SK-N-SH treated with all-trans-retinoic acid at 6 μM for 48 hours (cell line): ENCODE data around the gene FGF14.

ENCODE experiments used
- ATAC-seq: fragments of 200-7000 bp; cut with Tn5 transposase; 3 replicates; pipeline ENCODE4 v1.9.1; 2020; ENCODE audit warnings: mild to moderate bottlenecking, moderate library complexity
- ARNTL ChIP-seq: fragments of 450-650 bp; formaldehyde crosslinking; IDR thresholded peaks from 2 replicates; pipeline ENCODE4 v1.5.0; 2020; ENCODE audit warnings: low read depth, mild to moderate bottlenecking, moderate library complexity, borderline replicate concordance
- BACH2 ChIP-seq: fragments of 250-450 bp; sonication (Bioruptor Pico); IDR thresholded peaks from 2 replicates; pipeline ENCODE4 v1.9.0; 2021; ENCODE audit warnings: mild to moderate bottlenecking, borderline replicate concordance
- CREB5 ChIP-seq: fragments of 250-450 bp; sonication (Bioruptor Pico); IDR thresholded peaks from 2 replicates; pipeline ENCODE4 v1.5.1; 2020; ENCODE audit warnings: low read depth, mild to moderate bottlenecking, moderate library complexity
- CSDC2 ChIP-seq: fragments of 250-450 bp; sonication (Bioruptor Pico); IDR thresholded peaks from 2 replicates; pipeline ENCODE4 v1.5.0; 2020; ENCODE audit warnings: mild to moderate bottlenecking, moderate library complexity
- CSRNP3 ChIP-seq: fragments of 250-450 bp; sonication (Bioruptor Pico); IDR thresholded peaks from 2 replicates; pipeline ENCODE4 v1.5.1; 2021; ENCODE audit warnings: mild to moderate bottlenecking, moderate library complexity
- ESRRG ChIP-seq: fragments of 250-450 bp; sonication (Bioruptor Pico); IDR thresholded peaks from 2 replicates; pipeline ENCODE4 v1.6.1; 2021; ENCODE audit warnings: mild to moderate bottlenecking
- GLIS3 ChIP-seq: fragments of 250-450 bp; sonication (Bioruptor Pico); IDR thresholded peaks from 2 replicates; pipeline ENCODE4 v1.5.0; 2020; ENCODE audit warnings: mild to moderate bottlenecking, moderate library complexity
- ISL1 ChIP-seq: fragments of 250-450 bp; sonication (Bioruptor Pico); IDR thresholded peaks from 2 replicates; pipeline ENCODE4 v2.1.2; 2022; ENCODE audit warnings: mild to moderate bottlenecking, moderate library complexity
- OSR1 ChIP-seq: fragments of 250-450 bp; sonication (Bioruptor Pico); IDR thresholded peaks from 2 replicates; pipeline ENCODE4 v1.8.0; 2022; ENCODE audit warnings: moderate library complexity, mild to moderate bottlenecking, inconsistent platforms
- PATZ1 ChIP-seq: fragments of 250-450 bp; sonication (Bioruptor Pico); IDR thresholded peaks from 2 replicates; pipeline ENCODE4 v1.8.0; 2020; ENCODE audit warnings: mild to moderate bottlenecking, moderate library complexity, borderline replicate concordance
- POU6F1 ChIP-seq: fragments of 250-450 bp; sonication (Bioruptor Pico); IDR thresholded peaks from 2 replicates; pipeline ENCODE4 v1.8.0; 2021; ENCODE audit warnings: low read depth, mild to moderate bottlenecking, moderate library complexity, borderline replicate concordance
- PPARA ChIP-seq: fragments of 250-450 bp; sonication (Bioruptor Pico); IDR thresholded peaks from 2 replicates; pipeline ENCODE4 v1.5.0; 2020; ENCODE audit warnings: mild to moderate bottlenecking, borderline replicate concordance
- RARB ChIP-seq: fragments of 250-450 bp; sonication (Bioruptor Pico); IDR thresholded peaks from 2 replicates; pipeline ENCODE4 v1.8.0; 2021; ENCODE audit warnings: mild to moderate bottlenecking, moderate library complexity
- SNAI2 ChIP-seq: fragments of 250-450 bp; sonication (Bioruptor Pico); IDR thresholded peaks from 2 replicates; pipeline ENCODE4 v1.5.0; 2020; ENCODE audit warnings: mild to moderate bottlenecking, moderate library complexity
- TCF4 ChIP-seq: fragments of 250-450 bp; sonication (Bioruptor Pico); IDR thresholded peaks from 2 replicates; pipeline ENCODE4 v1.8.0; 2021; ENCODE audit warnings: mild to moderate bottlenecking, moderate library complexity, borderline replicate concordance
- TOX ChIP-seq: fragments of 250-450 bp; sonication (Bioruptor Pico); IDR thresholded peaks from 2 replicates; pipeline ENCODE4 v1.8.0; 2021; ENCODE audit warnings: mild to moderate bottlenecking, moderate library complexity, borderline replicate concordance
- TSHZ2 ChIP-seq: fragments of 250-450 bp; sonication (Bioruptor Pico); IDR thresholded peaks from 2 replicates; pipeline ENCODE4 v1.5.0; 2020; ENCODE audit warnings: mild to moderate bottlenecking, moderate library complexity
- ZC3H10 ChIP-seq: fragments of 250-450 bp; sonication (Bioruptor Pico); IDR thresholded peaks from 2 replicates; pipeline ENCODE4 v1.5.1; 2021; ENCODE audit warnings: mild to moderate bottlenecking, moderate library complexity
- ZNF565 ChIP-seq: fragments of 450-650 bp; formaldehyde crosslinking; conservative IDR thresholded peaks from 2 replicates; pipeline ENCODE4 v1.5.0; 2020; ENCODE audit warnings: low read depth, mild to moderate bottlenecking, moderate library complexity
- ZNF70 ChIP-seq: fragments of 450-650 bp; formaldehyde crosslinking; IDR thresholded peaks from 2 replicates; pipeline ENCODE4 v1.5.0; 2020; ENCODE audit warnings: mild to moderate bottlenecking, moderate library complexity
- ZNF8 ChIP-seq: fragments of 450-650 bp; formaldehyde crosslinking; IDR thresholded peaks from 2 replicates; pipeline ENCODE4 v1.5.0; 2020; ENCODE audit warnings: mild to moderate bottlenecking, moderate library complexity

FGF14 gene

GRCh38 chr13:102169471-102170015 lies 232.3 kb downstream of the FGF14 start (continued):
- TF ChIP-seq PATZ1 (CRISPR knock-in tag): no peak
- no peak for TF ChIP-seq OSR1
- TF ChIP-seq ZNF8: no peak
- TF ChIP-seq ARNTL: no peak
- TF ChIP-seq ISL1 (CRISPR knock-in tag): no peak
- no peak for TF ChIP-seq GLIS3 (CRISPR knock-in tag)

- no peak for ATAC-seq
- TF ChIP-seq BACH2 (no peak), GLIS3 (CRISPR knock-in tag) (no peak), POU6F1 (CRISPR knock-in tag) (no peak), ZNF8 (no peak), CSDC2 (CRISPR knock-in tag) (no peak), CSRNP3 (CRISPR knock-in tag) (no peak), OSR1 (no peak), TOX (CRISPR knock-in tag) (no peak), SNAI2 (CRISPR knock-in tag) (no peak), CREB5 (CRISPR knock-in tag) (no peak), PPARA (CRISPR knock-in tag) (no peak), TCF4 (CRISPR knock-in tag) (no peak), TSHZ2 (CRISPR knock-in tag) (no peak), ISL1 (CRISPR knock-in tag) (no peak), PATZ1 (CRISPR knock-in tag) (no peak), ZNF70 (no peak), ARNTL (no peak), RARB (no peak), ESRRG (CRISPR knock-in tag) (no peak)
Measured at GRCh38 chr13:102152790-102153189, 249.1 kb downstream of the FGF14 start.

- ATAC-seq: no peak
- TF ChIP-seq GLIS3 (CRISPR knock-in tag) (no peak), BACH2 (no peak), ISL1 (CRISPR knock-in tag) (no peak), PPARA (CRISPR knock-in tag) (no peak), ZNF565 (CRISPR knock-in tag) (no peak), TOX (CRISPR knock-in tag) (no peak), CSRNP3 (CRISPR knock-in tag) (no peak), OSR1 (no peak), ARNTL (no peak), ZNF8 (no peak), ESRRG (CRISPR knock-in tag) (no peak), SNAI2 (CRISPR knock-in tag) (no peak), ZNF70 (no peak), CSDC2 (CRISPR knock-in tag) (no peak), TCF4 (CRISPR knock-in tag) (no peak), POU6F1 (CRISPR knock-in tag) (no peak), ZC3H10 (CRISPR knock-in tag) (no peak)
Measured at GRCh38 chr13:102147353-102147752, 254.5 kb downstream of the FGF14 start.
